HCT116 (cell line): Measurements from ENCODE around the gene SLC25A25.
"Not testable (repeated sequence)": the region's sequence is repeated elsewhere in the genome, so short reads cannot be mapped to it uniquely, and the experiment has no call there.

ENCODE experiments used
- ATF3 ChIP-seq: IDR thresholded peaks from 2 replicates; pipeline ENCODE4 v1.6.1; 2012
- CEBPB ChIP-seq: IDR thresholded peaks from 2 replicates; pipeline ENCODE4 v1.6.1; 2012; ENCODE audit warnings: low read depth
- CTCF ChIP-seq, 3 experiments: fragments of 200-600 bp in 1 of 3; sonication (generic) in 1 of 3; IDR thresholded peaks in 2 of 3; conservative IDR thresholded peaks in 1 of 3; 2 replicates each; pipeline ENCODE4 v1.5.1; 2012 to 2017; ENCODE audit warnings: low read depth in 2 of 3, low read length in 2 of 3, antibody characterized with exemption in 1 of 3, borderline replicate concordance in 1 of 3, control low read depth in 1 of 3, mild to moderate bottlenecking in 1 of 3, mixed read lengths in 1 of 3, mixed run types in 1 of 3, moderate library complexity in 1 of 3; ENCODE audit not compliant: insufficient read depth in 1 of 3
- POLR2AphosphoS5 ChIP-seq: IDR thresholded peaks from 2 replicates; pipeline ENCODE4 v1.6.1; 2011; ENCODE audit warnings: mild to moderate bottlenecking, low read depth, low read length, moderate library complexity
- SIN3A ChIP-seq: IDR thresholded peaks from 2 replicates; pipeline ENCODE4 v1.6.1; 2012; ENCODE audit warnings: low read depth
- ZNF274 ChIP-seq: fragments of 200-500 bp; sonication (Bioruptor generic); IDR thresholded peaks from 2 replicates; pipeline ENCODE4 v1.6.1; 2014; ENCODE audit warnings: mild to moderate bottlenecking, low read depth, low read length, inconsistent platforms

- not testable (repeated sequence) for TF ChIP-seq ZNF274; POLR2AphosphoS5; CEBPB; ATF3; SIN3A; CTCF (IDR thresholded peaks at IDR 0.05 in 2 of 3, conservative IDR thresholded peaks at IDR 0.05 in 1 of 3; ENCODE audit: borderline replicate concordance in 1 of 3, insufficient read depth in 1 of 3, low read depth in 2 of 3, low read length in 2 of 3)
These were observed 27.2 kb upstream of the SLC25A25 start for GRCh38 chr9:128040783-128041182.
